Panc1 (cell line): ENCODE data around the gene CRTC1. TPM values are rescaled to one million over a fixed set of nuclear protein-coding genes. Genes with fewer than 3 reads are reported as not detected.
A peak's percentile ranks its signal among the peaks of the same experiment; 100 is the strongest.

Experiments used
- ATAC-seq: fragments of 200-7000 bp; cut with Tn5 transposase; 2 replicates; pipeline ENCODE4 v1.9.1; 2020; ENCODE audit warnings: mild to moderate bottlenecking, moderate library complexity
- Bru-seq: library from RNA; stranded (reverse); fragments of 400-500 nt; gene quantifications from one replicate; lab custom pipeline; 2021; lab: Mats Ljungman, UMichigan
- BruChase-seq, 2 experiments: library from RNA; stranded (reverse); fragments of 400-500 nt; gene quantifications; one replicate each; lab custom pipeline; 2021; lab: Mats Ljungman, UMichigan
- BruUV-seq: library from RNA; stranded (reverse); fragments of 400-500 nt; replicated peaks from 2 replicates; lab custom pipeline; 2021; lab: Mats Ljungman, UMichigan
- CTCF ChIA-PET: fragments of 300-600 bp; sonication (Branson Sonifier 250); formaldehyde crosslinking; loops from one replicate; lab custom pipeline; 2022; ENCODE audit warnings: antibody characterized with exemption; lab: Charles Lee
- POLR2A ChIA-PET: fragments of 300-600 bp; sonication (Branson Sonifier 250); formaldehyde crosslinking; loops from one replicate; lab custom pipeline; 2022; ENCODE audit warnings: antibody characterized with exemption; lab: Charles Lee
- DNase-seq: peaks from one replicate; pipeline ENCODE4 v3.0.0-alpha.2; 2010; ENCODE audit warnings: low read depth, low spot score
- H3K27ac ChIP-seq: 2 replicates; pipeline ENCODE4 v1.5.1; 2011; ENCODE audit warnings: mild to moderate bottlenecking, low read length, inconsistent platforms
- H3K27me3 ChIP-seq: fragments of 200-500 bp; sonication (Bioruptor generic); 2 replicates; pipeline ENCODE4 v1.6.0; 2014; ENCODE audit warnings: low read length, inconsistent platforms; ENCODE audit not compliant: control insufficient read depth, insufficient read depth
- H3K36me3 ChIP-seq: fragments of 200-500 bp; sonication (Bioruptor generic); 2 replicates; pipeline ENCODE4 v1.5.1; 2014; ENCODE audit warnings: inconsistent platforms, mild to moderate bottlenecking, low read length, moderate library complexity; ENCODE audit not compliant: control insufficient read depth, insufficient read depth
- H3K4me1 ChIP-seq: 2 replicates; pipeline ENCODE4 v1.5.1; 2011; ENCODE audit warnings: inconsistent platforms, mild to moderate bottlenecking, low read length, moderate library complexity; ENCODE audit not compliant: control insufficient read depth, insufficient read depth
- H3K4me3 ChIP-seq, 2 experiments: 2 replicates each; pipeline ENCODE4 v1.5.1; 2011 to 2012; ENCODE audit warnings: low read depth in 2 of 2, low read length in 2 of 2, mild to moderate bottlenecking in 2 of 2, inconsistent platforms in 1 of 2, moderate library complexity in 1 of 2
- H3K9me3 ChIP-seq: fragments of 200-500 bp; sonication (Bioruptor generic); 2 replicates; pipeline ENCODE4 v1.5.1; 2014; ENCODE audit warnings: low read depth, mild to moderate bottlenecking, inconsistent platforms, low read length, moderate library complexity; ENCODE audit not compliant: control insufficient read depth, insufficient read depth
- POLR2AphosphoS5 ChIP-seq: IDR thresholded peaks from 2 replicates; pipeline ENCODE4 v1.6.1; 2012; ENCODE audit warnings: mild to moderate bottlenecking, low read depth, low read length, moderate library complexity
- SIN3A ChIP-seq: IDR thresholded peaks from 2 replicates; pipeline ENCODE4 v1.6.1; 2012; ENCODE audit warnings: low read depth, mild to moderate bottlenecking, low read length, moderate library complexity, borderline replicate concordance; ENCODE audit not compliant: insufficient read depth
- TCF7L2 ChIP-seq: IDR thresholded peaks from 2 replicates; pipeline ENCODE4 v1.6.1; 2011; ENCODE audit warnings: mild to moderate bottlenecking, low read depth, low read length, inconsistent platforms
- in situ Hi-C: cut with HindIII; loops from 2 replicates; pipeline ENCODE4 v1.10.0; 2016; ENCODE audit warnings: low sequenced_read_pairs, low pct_unique_long_range_greater_than_20kb
- intact Hi-C: fragments of 100-400 bp; cut with micrococcal nuclease; formaldehyde crosslinking; loops from one replicate; pipeline ENCODE4 v1.10.0; 2022; ENCODE audit not compliant: unreplicated experiment
- long read RNA-seq: library from polyadenylated mRNA; unstranded; transcript quantifications from one replicate; pipeline ENCODE4 v2.0.0, GENCODE V29; 2021; ENCODE audit not compliant: unreplicated experiment
- polyA plus RNA-seq: library from polyadenylated mRNA; unstranded; fragments of >200 nt; gene quantifications from one replicate; pipeline ENCODE4 v1.2.1, GENCODE V29; 2012; ENCODE audit warnings: missing spikeins; ENCODE audit not compliant: insufficient read length
- total RNA-seq: library from RNA; stranded (reverse); gene quantifications from one replicate; pipeline ENCODE4 v1.2.1, GENCODE V29; 2021; ENCODE audit not compliant: unreplicated experiment
- TF ChIP-seq, protein P1 (sequence below): fragments of 450-650 bp; IDR thresholded peaks from 2 replicates; pipeline ENCODE4 v1.5.1; 2017; ENCODE audit warnings: mild to moderate bottlenecking
- TF ChIP-seq, protein P2 (sequence below), 2 experiments: IDR thresholded peaks; 2 replicates each; pipeline ENCODE4 v1.6.1; 2011 to 2012; ENCODE audit warnings: low read depth in 2 of 2, control low read depth in 1 of 2, low read length in 1 of 2, mild to moderate bottlenecking in 1 of 2, moderate library complexity in 1 of 2; ENCODE audit not compliant: insufficient read depth in 1 of 2

CRTC1 gene
- total RNA-seq (18.2 TPM), Bru-seq, nascent RNA (percentile 54 among the genes with signal in this experiment), BruChase-seq, experiment 1, labeled RNA remaining after a 2-hour chase (percentile 59 among the genes with signal in this experiment), BruChase-seq, experiment 2, labeled RNA remaining after a 6-hour chase (percentile 64 among the genes with signal in this experiment)
- polyA plus RNA-seq: 23.4 TPM
- long read RNA-seq, partial matches to known transcripts: 5 of 24 reads
- long read RNA-seq, other reads (novel, unspliced or antisense): 18 of 24 reads

DNA sequence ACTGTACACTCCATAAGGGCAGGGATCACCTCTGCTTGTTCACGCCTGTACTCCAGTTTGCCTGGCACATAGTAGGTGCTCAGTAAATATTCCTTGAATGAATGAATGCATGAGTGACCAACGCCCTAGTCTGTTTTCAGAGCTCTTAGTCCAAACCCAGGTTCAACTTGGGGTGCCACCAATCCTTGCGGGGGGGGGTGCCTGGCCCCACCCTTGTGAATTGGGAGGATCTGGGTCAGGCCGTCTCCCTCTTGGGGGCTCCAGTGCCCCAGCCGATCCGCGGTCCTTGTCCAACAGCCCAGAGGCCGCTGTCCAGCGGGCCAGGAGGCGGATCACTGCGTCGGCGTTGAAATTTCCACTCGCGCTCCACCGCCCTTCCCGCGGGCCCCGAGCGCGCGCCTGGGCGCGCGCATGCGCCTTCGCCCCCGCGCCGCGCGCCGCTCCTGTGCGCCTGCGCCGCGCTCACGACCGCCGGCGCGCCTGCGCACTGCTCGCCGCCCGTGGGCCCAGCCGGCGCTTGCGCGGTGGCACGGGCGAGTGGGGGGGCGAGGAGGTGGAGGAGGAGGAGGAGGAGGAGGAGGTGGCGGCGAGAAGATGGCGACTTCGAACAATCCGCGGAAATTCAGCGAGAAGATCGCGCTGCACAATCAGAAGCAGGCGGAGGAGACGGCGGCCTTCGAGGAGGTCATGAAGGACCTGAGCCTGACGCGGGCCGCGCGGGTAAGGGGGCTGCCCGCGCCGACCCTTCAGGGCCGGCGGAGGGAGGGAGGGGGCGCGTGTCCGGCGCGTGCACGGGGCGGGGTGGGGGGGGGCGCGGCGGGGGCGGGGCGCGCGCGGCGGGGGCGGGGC, at the start of gene CRTC1:
Gene CRTC1, plus strand, starts transcription at position 572 of the 849 bp plus-strand sequence. Its CDS starts 23 bp downstream, at position 595.
- TF ChIP-seq, protein P1, sequence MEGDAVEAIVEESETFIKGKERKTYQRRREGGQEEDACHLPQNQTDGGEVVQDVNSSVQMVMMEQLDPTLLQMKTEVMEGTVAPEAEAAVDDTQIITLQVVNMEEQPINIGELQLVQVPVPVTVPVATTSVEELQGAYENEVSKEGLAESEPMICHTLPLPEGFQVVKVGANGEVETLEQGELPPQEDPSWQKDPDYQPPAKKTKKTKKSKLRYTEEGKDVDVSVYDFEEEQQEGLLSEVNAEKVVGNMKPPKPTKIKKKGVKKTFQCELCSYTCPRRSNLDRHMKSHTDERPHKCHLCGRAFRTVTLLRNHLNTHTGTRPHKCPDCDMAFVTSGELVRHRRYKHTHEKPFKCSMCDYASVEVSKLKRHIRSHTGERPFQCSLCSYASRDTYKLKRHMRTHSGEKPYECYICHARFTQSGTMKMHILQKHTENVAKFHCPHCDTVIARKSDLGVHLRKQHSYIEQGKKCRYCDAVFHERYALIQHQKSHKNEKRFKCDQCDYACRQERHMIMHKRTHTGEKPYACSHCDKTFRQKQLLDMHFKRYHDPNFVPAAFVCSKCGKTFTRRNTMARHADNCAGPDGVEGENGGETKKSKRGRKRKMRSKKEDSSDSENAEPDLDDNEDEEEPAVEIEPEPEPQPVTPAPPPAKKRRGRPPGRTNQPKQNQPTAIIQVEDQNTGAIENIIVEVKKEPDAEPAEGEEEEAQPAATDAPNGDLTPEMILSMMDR: no peak
- TF ChIP-seq, protein P2, sequence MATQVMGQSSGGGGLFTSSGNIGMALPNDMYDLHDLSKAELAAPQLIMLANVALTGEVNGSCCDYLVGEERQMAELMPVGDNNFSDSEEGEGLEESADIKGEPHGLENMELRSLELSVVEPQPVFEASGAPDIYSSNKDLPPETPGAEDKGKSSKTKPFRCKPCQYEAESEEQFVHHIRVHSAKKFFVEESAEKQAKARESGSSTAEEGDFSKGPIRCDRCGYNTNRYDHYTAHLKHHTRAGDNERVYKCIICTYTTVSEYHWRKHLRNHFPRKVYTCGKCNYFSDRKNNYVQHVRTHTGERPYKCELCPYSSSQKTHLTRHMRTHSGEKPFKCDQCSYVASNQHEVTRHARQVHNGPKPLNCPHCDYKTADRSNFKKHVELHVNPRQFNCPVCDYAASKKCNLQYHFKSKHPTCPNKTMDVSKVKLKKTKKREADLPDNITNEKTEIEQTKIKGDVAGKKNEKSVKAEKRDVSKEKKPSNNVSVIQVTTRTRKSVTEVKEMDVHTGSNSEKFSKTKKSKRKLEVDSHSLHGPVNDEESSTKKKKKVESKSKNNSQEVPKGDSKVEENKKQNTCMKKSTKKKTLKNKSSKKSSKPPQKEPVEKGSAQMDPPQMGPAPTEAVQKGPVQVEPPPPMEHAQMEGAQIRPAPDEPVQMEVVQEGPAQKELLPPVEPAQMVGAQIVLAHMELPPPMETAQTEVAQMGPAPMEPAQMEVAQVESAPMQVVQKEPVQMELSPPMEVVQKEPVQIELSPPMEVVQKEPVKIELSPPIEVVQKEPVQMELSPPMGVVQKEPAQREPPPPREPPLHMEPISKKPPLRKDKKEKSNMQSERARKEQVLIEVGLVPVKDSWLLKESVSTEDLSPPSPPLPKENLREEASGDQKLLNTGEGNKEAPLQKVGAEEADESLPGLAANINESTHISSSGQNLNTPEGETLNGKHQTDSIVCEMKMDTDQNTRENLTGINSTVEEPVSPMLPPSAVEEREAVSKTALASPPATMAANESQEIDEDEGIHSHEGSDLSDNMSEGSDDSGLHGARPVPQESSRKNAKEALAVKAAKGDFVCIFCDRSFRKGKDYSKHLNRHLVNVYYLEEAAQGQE (IDR thresholded peaks at IDR 0.05; ENCODE audit: insufficient read depth in 1 of 2, low read depth in 2 of 2, low read length in 1 of 2): peak; percentile 65 to 84; a peak in 3 of 4 replicates
- TF ChIP-seq TCF7L2: no peak
- TF ChIP-seq SIN3A: no peak
- TF ChIP-seq POLR2AphosphoS5: peak; percentile 74
- Histone ChIP-seq H3K27ac (peak within 1 kb of the TSS; percentile 84), H3K4me3 (peak within 1 kb of the TSS; percentile 51 to 67), H3K4me1 (peaks cover 10% of the 10 kb centered on the region), H3K9me3 (no peaks in the 10 kb centered on the region), H3K27me3 (no peaks in the 10 kb centered on the region), H3K36me3 (no peaks in the 10 kb centered on the region)
- in situ Hi-C loops: no loop called here
- peak; percentile 87 for ATAC-seq
- TSS peak; percentile 80 for BruUV-seq
- POLR2A ChIA-PET: interaction anchor here (0.6 to 0.7 kb wide), 3 partner anchors 17 to 172 kb away, joined by 3 to 6 read pairs (median 5); no protein-coding TSS in a partner anchor
- no peak for DNase-seq
- CTCF ChIA-PET: interaction anchor here (0.6 to 0.7 kb wide), 2 partner anchors 78 to 91 kb away, joined by 4 to 5 read pairs; no protein-coding TSS in a partner anchor
- intact Hi-C loops: no loop called here

GRCh38 chr19:18634612-18635297, 48.7 kb upstream of the CRTC1 start:
- POLR2A ChIA-PET: interaction anchor here (0.7 kb wide), 1 partner anchor 14 kb away, joined by 5 read pairs; no protein-coding TSS in a partner anchor

More at GRCh38 chr19:18634612-18635297, 48.7 kb upstream of the CRTC1 start:
- Histone ChIP-seq H3K27me3 (no peaks in the 10 kb centered on the region), H3K4me1 (no peaks in the 10 kb centered on the region), H3K9me3 (no peaks in the 10 kb centered on the region), H3K27ac (no peak overlapping the region), H3K4me3 (no peak overlapping the region), H3K36me3 (no peaks in the 10 kb centered on the region)
- intact Hi-C loops (no loop called here), in situ Hi-C loops (no loop called here)
- no peak for DNase-seq
- no TSS peak for BruUV-seq
- CTCF ChIA-PET: no interaction called here
- TF ChIP-seq TCF7L2: no peak
- no peak for TF ChIP-seq SIN3A
- TF ChIP-seq, protein P2 (IDR thresholded peaks at IDR 0.05; ENCODE audit: insufficient read depth in 1 of 2, low read depth in 2 of 2, low read length in 1 of 2): no peak
- TF ChIP-seq, protein P1: no peak
- TF ChIP-seq POLR2AphosphoS5: no peak
- no peak for ATAC-seq
